Measurements from ENCODE around the gene ARID1A.

The ARID1A gene

GRCh38 chr1:26829184-26829911 is 133.5 kb downstream of the ARID1A start:
- no peak for DNase-seq

- DNase-seq, result no peak
Observed at GRCh38 chr1:26831059-26831458, 135.2 kb downstream of the ARID1A start.

Data from activated CD4-positive, alpha-beta T cell treated with anti-CD3 and anti-CD28 coated beads, Interleukin-2, amount 50 U/mL, for 48 hours (primary cell).